ENCODE data around the gene ADGRB3.
"Not testable (repeated sequence)": the region's sequence is repeated elsewhere in the genome, so short reads cannot be mapped to it uniquely, and the experiment has no call there.

Gene ADGRB3

GRCh38 chr6:68947721-68948120, 312.6 kb downstream of the ADGRB3 start:
- no peak for DNase-seq (ENCODE audit: low read depth)

- DNase-seq (ENCODE audit: low read depth) = no peak
Observed at GRCh38 chr6:68951270-68951669, 316.2 kb downstream of the ADGRB3 start.

- DNase-seq (ENCODE audit: low read depth) = no peak
Observed at GRCh38 chr6:68958327-68958726, 323.2 kb downstream of the ADGRB3 start.

- DNase-seq (ENCODE audit: low read depth) = peak; percentile 52
Observed at GRCh38 chr6:68967549-68968300, 332.6 kb downstream of the ADGRB3 start.

- DNase-seq (ENCODE audit: low read depth) = no peak
Observed at GRCh38 chr6:68968301-68968649, 333.2 kb downstream of the ADGRB3 start.

GRCh38 chr6:68973066-68973465, 338.0 kb downstream of the ADGRB3 start:
- DNase-seq (ENCODE audit: low read depth) = no peak

GRCh38 chr6:68975064-68975463, 340.0 kb downstream of the ADGRB3 start:
- peak; percentile 27 for DNase-seq (ENCODE audit: low read depth)

GRCh38 chr6:68975816-68976215, 340.7 kb downstream of the ADGRB3 start:
- no peak for DNase-seq (ENCODE audit: low read depth)

GRCh38 chr6:68976260-68976659, 341.2 kb downstream of the ADGRB3 start:
- no peak for DNase-seq (ENCODE audit: low read depth)

- no peak for DNase-seq (ENCODE audit: low read depth)
Observed at GRCh38 chr6:68978411-68978810, 343.3 kb downstream of the ADGRB3 start.

GRCh38 chr6:68981668-68982067, 346.6 kb downstream of the ADGRB3 start:
- not testable (repeated sequence) for DNase-seq (ENCODE audit: low read depth)

GRCh38 chr6:68988698-68989097, 353.6 kb downstream of the ADGRB3 start:
- DNase-seq (ENCODE audit: low read depth) = no peak

- DNase-seq (ENCODE audit: low read depth) = no peak
Observed at GRCh38 chr6:68990317-68990716, 355.2 kb downstream of the ADGRB3 start.

- no peak for DNase-seq (ENCODE audit: low read depth)
Observed at GRCh38 chr6:68993911-68994310, 358.8 kb downstream of the ADGRB3 start.

GRCh38 chr6:68994521-68994920, 359.4 kb downstream of the ADGRB3 start:
- DNase-seq (ENCODE audit: low read depth) = no peak

- DNase-seq (ENCODE audit: low read depth) = peak; percentile 10
Observed at GRCh38 chr6:69005199-69005598, 370.1 kb downstream of the ADGRB3 start.

GRCh38 chr6:69007781-69008180, 372.7 kb downstream of the ADGRB3 start:
- DNase-seq (ENCODE audit: low read depth) = no peak

GRCh38 chr6:69012211-69012610, 377.1 kb downstream of the ADGRB3 start:
- no peak for DNase-seq (ENCODE audit: low read depth)

- no peak for DNase-seq (ENCODE audit: low read depth)
Observed at GRCh38 chr6:69012876-69013275, 377.8 kb downstream of the ADGRB3 start.

GRCh38 chr6:69018906-69019305, 383.8 kb downstream of the ADGRB3 start:
- no peak for DNase-seq (ENCODE audit: low read depth)

- peak; percentile 62 for DNase-seq (ENCODE audit: low read depth)
Observed at GRCh38 chr6:69019832-69020231, 384.8 kb downstream of the ADGRB3 start.

GRCh38 chr6:69022993-69023392, 387.9 kb downstream of the ADGRB3 start:
- peak; percentile 81 for DNase-seq (ENCODE audit: low read depth)

GRCh38 chr6:69026243-69026642, 391.2 kb downstream of the ADGRB3 start:
- DNase-seq (ENCODE audit: low read depth) = peak; percentile 68

GRCh38 chr6:69026715-69027114, 391.6 kb downstream of the ADGRB3 start:
- peak; percentile 13 for DNase-seq (ENCODE audit: low read depth)
